ENCODE data around the gene CYS1.
"Not testable (repeated sequence)": the region's sequence is repeated elsewhere in the genome, so short reads cannot be mapped to it uniquely, and the experiment has no call there.

The CYS1 gene

GRCh38 chr2:10104906-10105305 is 24.7 kb upstream of the CYS1 start:
- H3K27ac Mint-ChIP-seq; H3K4me1 Mint-ChIP-seq (ENCODE audit: low read depth); H3K9me3 Mint-ChIP-seq; H3K36me3 Mint-ChIP-seq (ENCODE audit: low read depth); H3K4me3 Mint-ChIP-seq: not testable (repeated sequence)
- peaks cover 28% of the 10 kb centered on the region for H3K27me3 Mint-ChIP-seq (ENCODE audit: low read depth)

- no peak overlapping the region for H3K27ac Mint-ChIP-seq
- no peaks in the 10 kb centered on the region for H3K36me3 Mint-ChIP-seq (ENCODE audit: low read depth)
- peaks cover 6% of the 10 kb centered on the region for H3K9me3 Mint-ChIP-seq
- H3K27me3 Mint-ChIP-seq (ENCODE audit: low read depth): peaks cover 25% of the 10 kb centered on the region
- no peak overlapping the region for H3K4me3 Mint-ChIP-seq
- no peaks in the 10 kb centered on the region for H3K4me1 Mint-ChIP-seq (ENCODE audit: low read depth)
Observed at GRCh38 chr2:10103179-10103578, 23.0 kb upstream of the CYS1 start.

DNA sequence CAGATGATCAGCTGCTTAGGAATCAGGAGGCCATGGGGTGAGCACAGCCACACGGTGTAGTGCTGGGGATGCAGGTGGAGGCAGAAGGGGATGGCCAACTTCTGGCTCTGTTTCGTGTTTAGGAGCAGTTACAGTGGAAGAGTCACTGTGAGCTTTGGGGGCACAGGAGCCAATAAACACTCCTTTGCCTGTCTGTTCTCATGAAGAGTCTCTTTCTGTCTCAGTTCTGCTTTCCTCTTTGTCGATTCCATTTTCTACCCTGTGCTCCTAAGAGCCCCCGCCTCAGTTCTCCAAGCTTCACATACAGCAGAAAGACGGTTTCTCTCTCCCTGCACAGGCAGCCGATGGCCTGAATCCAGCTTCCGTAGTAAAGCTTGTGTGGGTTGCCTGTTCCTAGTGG is 21.3 kb upstream of the CYS1 start:
- Mint-ChIP-seq H3K4me3 (no peak overlapping the region), H3K36me3 (ENCODE audit: low read depth) (no peaks in the 10 kb centered on the region), H3K9me3 (no peaks in the 10 kb centered on the region), H3K27me3 (ENCODE audit: low read depth) (peaks cover 38% of the 10 kb centered on the region), H3K4me1 (ENCODE audit: low read depth) (no peaks in the 10 kb centered on the region), H3K27ac (no peak overlapping the region)

- no peaks in the 10 kb centered on the region for H3K36me3 Mint-ChIP-seq (ENCODE audit: low read depth)
Observed at GRCh38 chr2:10097352-10098148, 17.3 kb upstream of the CYS1 start.

DNA sequence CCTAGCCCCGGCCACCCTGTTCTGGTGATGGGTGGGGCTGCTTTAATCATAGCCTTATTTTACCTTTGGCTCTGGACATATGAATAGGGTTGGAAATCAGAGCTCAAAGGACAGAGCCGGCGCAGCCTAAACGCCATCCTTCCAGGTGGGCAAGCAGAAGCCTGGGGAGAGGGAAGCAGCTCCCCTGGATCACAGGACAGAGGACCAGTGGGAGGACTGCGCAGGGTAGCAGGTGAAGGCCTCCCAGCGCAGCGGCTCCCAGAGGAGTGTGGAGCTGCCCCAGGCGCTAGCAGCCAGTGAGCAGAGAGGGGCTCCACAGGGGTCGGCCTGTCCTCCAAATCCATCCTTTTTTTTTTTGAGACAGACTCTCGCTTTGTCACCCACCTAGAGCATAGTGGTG is 16.4 kb upstream of the CYS1 start:
- Mint-ChIP-seq H3K9me3 (peaks cover 8% of the 10 kb centered on the region), H3K27ac (no peak overlapping the region), H3K36me3 (ENCODE audit: low read depth) (no peaks in the 10 kb centered on the region), H3K27me3 (ENCODE audit: low read depth) (peaks cover 51% of the 10 kb centered on the region), H3K4me3 (no peak overlapping the region), H3K4me1 (ENCODE audit: low read depth) (peaks cover 4% of the 10 kb centered on the region)

More at GRCh38 chr2:10097352-10098148, 17.3 kb upstream of the CYS1 start:
- Mint-ChIP-seq H3K27ac (no peak overlapping the region), H3K4me1 (ENCODE audit: low read depth) (no peaks in the 10 kb centered on the region), H3K4me3 (no peak overlapping the region), H3K9me3 (peaks cover 1% of the 10 kb centered on the region), H3K27me3 (ENCODE audit: low read depth) (peaks cover 48% of the 10 kb centered on the region)

DNA sequence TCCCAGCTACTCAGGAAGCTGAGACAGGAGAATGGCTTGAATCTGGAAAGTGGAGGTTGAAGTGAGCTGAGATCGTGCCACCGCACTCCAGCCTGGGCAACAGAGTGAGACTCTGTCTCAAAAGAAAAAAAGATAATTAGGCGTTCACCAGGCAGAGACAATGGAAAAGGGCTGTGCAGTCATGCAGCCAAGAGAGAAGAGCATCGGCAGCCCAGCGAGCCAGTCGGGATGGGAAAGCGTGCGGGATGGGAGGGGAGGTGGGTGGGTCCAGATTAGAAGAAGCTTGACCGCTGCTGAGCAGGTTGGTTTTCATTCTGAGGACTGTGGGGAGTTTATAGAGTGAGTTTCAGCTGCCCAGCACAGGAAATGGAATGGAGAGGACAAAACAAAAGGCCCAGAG is 15.0 kb upstream of the CYS1 start:
- Mint-ChIP-seq H3K4me3 (no peak overlapping the region), H3K27me3 (ENCODE audit: low read depth) (peaks cover 48% of the 10 kb centered on the region), H3K27ac (no peak overlapping the region), H3K36me3 (ENCODE audit: low read depth) (peaks cover 2% of the 10 kb centered on the region), H3K9me3 (peaks cover 8% of the 10 kb centered on the region), H3K4me1 (ENCODE audit: low read depth) (peaks cover 10% of the 10 kb centered on the region)

- peaks cover 51% of the 10 kb centered on the region for H3K27me3 Mint-ChIP-seq (ENCODE audit: low read depth)
- peaks cover 8% of the 10 kb centered on the region for H3K9me3 Mint-ChIP-seq
- peaks cover 2% of the 10 kb centered on the region for H3K36me3 Mint-ChIP-seq (ENCODE audit: low read depth)
- H3K4me1 Mint-ChIP-seq (ENCODE audit: low read depth): peaks cover 10% of the 10 kb centered on the region
- no peak overlapping the region for H3K27ac Mint-ChIP-seq
- H3K4me3 Mint-ChIP-seq: no peak overlapping the region
Observed at GRCh38 chr2:10094271-10094814, 14.1 kb upstream of the CYS1 start.

DNA sequence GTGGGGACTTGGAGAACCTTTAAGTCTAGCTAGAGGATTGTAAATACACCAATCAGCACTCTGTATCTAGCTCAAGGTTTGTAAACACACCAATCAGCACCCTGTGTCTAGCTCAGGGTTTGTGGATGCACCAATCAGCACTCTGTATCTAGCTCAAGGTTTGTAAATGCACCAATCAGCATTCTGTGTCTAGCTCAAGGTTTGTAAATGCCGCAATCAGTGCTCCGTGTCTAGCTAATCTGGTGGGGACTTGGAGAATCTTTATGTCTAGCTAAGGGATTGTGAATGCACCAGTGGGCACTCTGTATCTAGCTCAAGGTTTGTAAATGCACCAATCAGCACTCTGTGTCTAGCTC is 11.7 kb upstream of the CYS1 start:
- H3K4me3 Mint-ChIP-seq: not testable (repeated sequence)
- peaks cover 53% of the 10 kb centered on the region for H3K27me3 Mint-ChIP-seq (ENCODE audit: low read depth)

GRCh38 chr2:10091182-10091888 is 11.1 kb upstream of the CYS1 start:
- Mint-ChIP-seq H3K9me3 (peaks cover 8% of the 10 kb centered on the region), H3K27ac (peak overlapping the region; percentile 63), H3K27me3 (ENCODE audit: low read depth) (peaks cover 54% of the 10 kb centered on the region), H3K4me1 (ENCODE audit: low read depth) (peaks cover 10% of the 10 kb centered on the region), H3K36me3 (ENCODE audit: low read depth) (peaks cover 2% of the 10 kb centered on the region), H3K4me3 (peak overlapping the region; percentile 64)

More for the DNA sequence above, 11.7 kb upstream of the CYS1 start:
- not testable (repeated sequence) for H3K36me3 Mint-ChIP-seq (ENCODE audit: low read depth); H3K4me1 Mint-ChIP-seq (ENCODE audit: low read depth); H3K9me3 Mint-ChIP-seq; H3K27ac Mint-ChIP-seq

- H3K4me3 Mint-ChIP-seq: no peak overlapping the region
- H3K27me3 Mint-ChIP-seq (ENCODE audit: low read depth): peaks cover 65% of the 10 kb centered on the region
- H3K9me3 Mint-ChIP-seq: peaks cover 8% of the 10 kb centered on the region
- peaks cover 10% of the 10 kb centered on the region for H3K4me1 Mint-ChIP-seq (ENCODE audit: low read depth)
- H3K36me3 Mint-ChIP-seq (ENCODE audit: low read depth): peaks cover 2% of the 10 kb centered on the region
- H3K27ac Mint-ChIP-seq: no peak overlapping the region
Observed at GRCh38 chr2:10089565-10090190, 9.5 kb upstream of the CYS1 start.

GRCh38 chr2:10087360-10087759 is 7.1 kb upstream of the CYS1 start:
- H3K27ac Mint-ChIP-seq: no peak overlapping the region
- H3K4me1 Mint-ChIP-seq (ENCODE audit: low read depth): peaks cover 16% of the 10 kb centered on the region
- H3K9me3 Mint-ChIP-seq: peaks cover 5% of the 10 kb centered on the region
- H3K27me3 Mint-ChIP-seq (ENCODE audit: low read depth): peaks cover 78% of the 10 kb centered on the region
- peaks cover 2% of the 10 kb centered on the region for H3K36me3 Mint-ChIP-seq (ENCODE audit: low read depth)
- H3K4me3 Mint-ChIP-seq: no peak overlapping the region

GRCh38 chr2:10086950-10087349 is 6.7 kb upstream of the CYS1 start:
- H3K4me3 Mint-ChIP-seq: no peak overlapping the region
- H3K27ac Mint-ChIP-seq: no peak overlapping the region
- peaks cover 13% of the 10 kb centered on the region for H3K4me1 Mint-ChIP-seq (ENCODE audit: low read depth)
- H3K9me3 Mint-ChIP-seq: peaks cover under 1% of the 10 kb centered on the region
- H3K36me3 Mint-ChIP-seq (ENCODE audit: low read depth): peaks cover 2% of the 10 kb centered on the region
- peaks cover 78% of the 10 kb centered on the region for H3K27me3 Mint-ChIP-seq (ENCODE audit: low read depth)

DNA sequence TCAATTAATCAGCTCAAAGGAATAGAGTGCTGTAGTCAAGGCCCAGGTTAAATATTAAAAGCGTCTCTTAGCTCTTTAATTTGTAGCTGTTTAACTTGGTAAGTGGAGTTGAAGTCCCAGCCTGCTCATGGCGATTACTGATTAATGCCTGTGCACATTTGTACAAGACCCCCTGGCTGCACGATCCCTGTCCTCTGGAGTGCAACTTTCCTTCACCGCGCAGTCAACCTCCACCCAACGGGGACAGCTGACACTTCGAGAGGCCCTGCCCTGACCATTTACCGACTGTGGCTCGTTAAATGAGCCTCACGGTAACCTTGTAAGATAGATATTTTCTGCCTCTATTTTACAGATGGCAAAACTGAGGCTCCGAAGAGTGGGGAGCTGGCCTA is 5.5 kb upstream of the CYS1 start:
- Mint-ChIP-seq H3K27ac (no peak overlapping the region), H3K27me3 (ENCODE audit: low read depth) (peaks cover 82% of the 10 kb centered on the region), H3K4me3 (no peak overlapping the region), H3K36me3 (ENCODE audit: low read depth) (no peaks in the 10 kb centered on the region), H3K9me3 (no peaks in the 10 kb centered on the region), H3K4me1 (ENCODE audit: low read depth) (peaks cover 17% of the 10 kb centered on the region)

DNA sequence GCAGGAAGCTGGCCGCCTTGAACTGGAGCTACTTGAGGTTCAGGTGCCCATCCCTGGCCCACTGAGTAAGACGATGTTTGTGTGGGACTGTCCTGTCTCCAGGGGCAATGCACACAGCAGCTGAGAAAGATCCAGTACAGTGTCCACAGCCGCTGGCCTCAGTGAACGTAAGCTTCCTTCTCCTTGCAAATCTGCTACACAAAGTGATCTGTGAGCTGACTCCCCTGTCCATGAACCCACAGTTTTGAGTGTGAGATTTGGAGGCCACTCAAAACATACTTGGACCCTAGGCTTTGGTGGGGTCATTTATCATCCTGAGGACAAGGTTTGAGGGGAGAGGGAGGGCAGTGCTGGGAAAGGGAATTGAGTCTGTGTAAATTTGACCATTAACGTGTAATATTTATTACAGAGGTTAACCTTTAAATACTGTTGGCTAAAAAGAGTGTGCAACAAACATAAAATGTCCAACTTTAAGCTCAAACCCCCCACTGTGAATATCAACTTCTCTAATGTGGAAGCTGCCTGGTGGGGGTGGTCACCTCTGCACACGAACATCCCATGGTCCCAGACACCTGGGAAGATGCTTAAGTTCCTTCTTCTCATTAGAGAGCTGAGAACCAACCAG is 4.9 kb upstream of the CYS1 start:
- H3K4me1 Mint-ChIP-seq (ENCODE audit: low read depth): peaks cover 14% of the 10 kb centered on the region
- H3K27ac Mint-ChIP-seq: no peak overlapping the region
- peaks cover 77% of the 10 kb centered on the region for H3K27me3 Mint-ChIP-seq (ENCODE audit: low read depth)
- no peak overlapping the region for H3K4me3 Mint-ChIP-seq
- no peaks in the 10 kb centered on the region for H3K36me3 Mint-ChIP-seq (ENCODE audit: low read depth)
- H3K9me3 Mint-ChIP-seq: no peaks in the 10 kb centered on the region

All from T-helper 1 cell treated with Interleukin-12 subunit alpha and Interleukin-12 subunit beta and Interleukin-4 antibody, amounts not matched to agents 30 μg/mL and 1 μg/mL, for 36 hours (primary cell).